Measurements from ENCODE around the gene RGL3.
"Not testable (repeated sequence)": the region's sequence is repeated elsewhere in the genome, so short reads cannot be mapped to it uniquely, and the experiment has no call there.

Gene RGL3

GRCh38 chr19:11383706-11384048, 35.4 kb downstream of the RGL3 start:
- DNase-seq (ENCODE audit: low spot score) = no peak

- no peak for DNase-seq (ENCODE audit: low spot score)
Observed at GRCh38 chr19:11382898-11383705, 36.0 kb downstream of the RGL3 start.

- DNase-seq (ENCODE audit: low spot score) = peak; percentile 95
Observed at GRCh38 chr19:11380653-11381537, 38.2 kb downstream of the RGL3 start.

- DNase-seq (ENCODE audit: low spot score) = no peak
Observed at GRCh38 chr19:11379857-11380350, 39.2 kb downstream of the RGL3 start.

- DNase-seq (ENCODE audit: low spot score) = not testable (repeated sequence)
Observed at GRCh38 chr19:11379269-11379845, 39.8 kb downstream of the RGL3 start.

- peak; percentile 70 for DNase-seq (ENCODE audit: low spot score)
Observed at GRCh38 chr19:11378319-11379189, 40.6 kb downstream of the RGL3 start.

GRCh38 chr19:11377756-11378155, 41.4 kb downstream of the RGL3 start:
- DNase-seq (ENCODE audit: low spot score) = no peak

GRCh38 chr19:11377237-11377636, 41.9 kb downstream of the RGL3 start:
- DNase-seq (ENCODE audit: low spot score) = no peak

GRCh38 chr19:11375143-11375948, 43.8 kb downstream of the RGL3 start:
- peak; percentile 67 for DNase-seq (ENCODE audit: low spot score)

GRCh38 chr19:11374433-11375142, 44.5 kb downstream of the RGL3 start, which contains the start of gene SWSAP1:
Gene SWSAP1, plus strand, starts transcription at chr19:11374666. Its CDS starts 15 bp downstream, at chr19:11374681.
- peak; percentile 98 for DNase-seq (ENCODE audit: low spot score)

- no peak for DNase-seq (ENCODE audit: low spot score)
Observed at GRCh38 chr19:11373885-11374432, 45.2 kb downstream of the RGL3 start.

- no peak for DNase-seq (ENCODE audit: low spot score)
Observed at GRCh38 chr19:11373166-11373884, 45.8 kb downstream of the RGL3 start.

- no peak for DNase-seq (ENCODE audit: low spot score)
Observed at GRCh38 chr19:11370744-11371143, 48.4 kb downstream of the RGL3 start.

GRCh38 chr19:11367528-11367927, 51.6 kb downstream of the RGL3 start:
- no peak for DNase-seq (ENCODE audit: low spot score)

- DNase-seq (ENCODE audit: low spot score) = no peak
Observed at GRCh38 chr19:11365557-11366117, 53.5 kb downstream of the RGL3 start.

GRCh38 chr19:11364935-11365334, 54.2 kb downstream of the RGL3 start:
- no peak for DNase-seq (ENCODE audit: low spot score)

- DNase-seq (ENCODE audit: low spot score) = no peak
Observed at GRCh38 chr19:11364296-11364904, 54.7 kb downstream of the RGL3 start.

- no peak for DNase-seq (ENCODE audit: low spot score)
Observed at GRCh38 chr19:11363881-11364280, 55.2 kb downstream of the RGL3 start.

All from left forelimb (tissue), 1 donor.